Measurements from ENCODE around the gene MARCHF3. TPM values are rescaled to one million over a fixed set of nuclear protein-coding genes. Genes with fewer than 3 reads are reported as not detected.

MARCHF3 gene
- total and polyA plus RNA-seq, 2 donors from 2014 or later = 1.5 to 8.0 TPM

DNA sequence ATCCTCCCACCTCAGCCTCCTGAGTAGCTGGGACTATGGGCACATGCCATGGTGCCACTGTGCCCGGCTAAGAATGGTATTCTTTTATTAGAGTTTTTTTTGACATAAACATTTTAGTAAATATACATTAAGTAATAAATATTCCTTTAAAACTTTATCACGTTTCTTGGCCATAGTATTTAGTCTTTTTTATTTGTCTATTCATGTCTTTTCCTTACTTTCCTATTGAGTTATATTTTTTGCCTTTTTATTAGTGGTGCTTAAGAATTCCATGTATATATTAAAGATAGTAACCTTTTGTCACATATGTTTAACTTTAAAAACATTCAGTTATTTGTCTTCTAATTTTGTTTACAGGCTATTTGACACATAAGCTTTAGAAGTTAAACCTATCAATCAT is 73.4 kb downstream of the MARCHF3 start:
- no peaks in the 10 kb centered on the region for H3K27me3 ChIP-seq (ENCODE audit: control insufficient read depth, insufficient read depth, low read length)
- intact Hi-C loops (cut with DNase I) = no loop called here
- no peak for DNase-seq
- FAIRE-seq = no peak
- no peak overlapping the region for H3K4me3 ChIP-seq (ENCODE audit: low read length in 3 of 3)
- TF ChIP-seq, protein P1, sequence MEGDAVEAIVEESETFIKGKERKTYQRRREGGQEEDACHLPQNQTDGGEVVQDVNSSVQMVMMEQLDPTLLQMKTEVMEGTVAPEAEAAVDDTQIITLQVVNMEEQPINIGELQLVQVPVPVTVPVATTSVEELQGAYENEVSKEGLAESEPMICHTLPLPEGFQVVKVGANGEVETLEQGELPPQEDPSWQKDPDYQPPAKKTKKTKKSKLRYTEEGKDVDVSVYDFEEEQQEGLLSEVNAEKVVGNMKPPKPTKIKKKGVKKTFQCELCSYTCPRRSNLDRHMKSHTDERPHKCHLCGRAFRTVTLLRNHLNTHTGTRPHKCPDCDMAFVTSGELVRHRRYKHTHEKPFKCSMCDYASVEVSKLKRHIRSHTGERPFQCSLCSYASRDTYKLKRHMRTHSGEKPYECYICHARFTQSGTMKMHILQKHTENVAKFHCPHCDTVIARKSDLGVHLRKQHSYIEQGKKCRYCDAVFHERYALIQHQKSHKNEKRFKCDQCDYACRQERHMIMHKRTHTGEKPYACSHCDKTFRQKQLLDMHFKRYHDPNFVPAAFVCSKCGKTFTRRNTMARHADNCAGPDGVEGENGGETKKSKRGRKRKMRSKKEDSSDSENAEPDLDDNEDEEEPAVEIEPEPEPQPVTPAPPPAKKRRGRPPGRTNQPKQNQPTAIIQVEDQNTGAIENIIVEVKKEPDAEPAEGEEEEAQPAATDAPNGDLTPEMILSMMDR (IDR thresholded peaks at IDR 0.05; ENCODE audit: borderline replicate concordance, extremely low read depth, insufficient read depth) = no peak
- no peaks in the 10 kb centered on the region for H3K36me3 ChIP-seq (ENCODE audit: control insufficient read depth in 2 of 3, insufficient read depth in 3 of 3, low read length in 3 of 3)
- H3K27ac ChIP-seq (ENCODE audit: low read depth in 2 of 2, low read length in 2 of 2) = no peak overlapping the region
- H3K4me1 ChIP-seq (ENCODE audit: control insufficient read depth in 2 of 3, insufficient read depth in 2 of 3, low read depth in 1 of 3, low read length in 3 of 3) = no peaks in the 10 kb centered on the region
- no peak overlapping the region for H3K9ac ChIP-seq (ENCODE audit: low read length in 3 of 3)
- H3K9me3 ChIP-seq (ENCODE audit: control insufficient read depth in 2 of 3, insufficient read depth in 1 of 3, low read length in 3 of 3) = no peaks in the 10 kb centered on the region

DNA sequence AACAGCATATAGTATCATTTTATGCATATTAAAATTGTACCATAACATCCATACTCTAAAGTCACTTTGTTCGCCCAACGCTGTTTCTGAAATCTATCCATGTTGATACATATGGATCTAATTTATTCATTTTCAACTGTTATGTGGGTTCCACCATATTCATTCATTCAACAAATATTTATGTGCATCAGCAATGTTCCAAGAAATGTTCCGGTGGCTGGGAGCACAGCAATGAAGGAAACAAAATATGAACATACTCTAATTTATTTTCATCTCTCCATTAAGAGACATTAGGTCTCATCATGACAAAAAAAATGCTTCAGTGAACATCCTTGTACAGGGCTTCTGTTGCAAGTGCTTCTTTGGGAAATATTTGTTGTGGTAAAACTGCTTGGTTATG is 75.4 kb downstream of the MARCHF3 start:
- intact Hi-C loops (cut with DNase I) = no loop called here
- DNase-seq = no peak
- Histone ChIP-seq H3K4me3 (ENCODE audit: low read length in 3 of 3) (no peak overlapping the region), H3K9me3 (ENCODE audit: control insufficient read depth in 2 of 3, insufficient read depth in 1 of 3, low read length in 3 of 3) (no peaks in the 10 kb centered on the region), H3K27me3 (ENCODE audit: control insufficient read depth, insufficient read depth, low read length) (no peaks in the 10 kb centered on the region), H3K4me1 (ENCODE audit: control insufficient read depth in 2 of 3, insufficient read depth in 2 of 3, low read depth in 1 of 3, low read length in 3 of 3) (no peaks in the 10 kb centered on the region), H3K27ac (ENCODE audit: low read depth in 2 of 2, low read length in 2 of 2) (no peak overlapping the region), H3K9ac (ENCODE audit: low read length in 3 of 3) (no peak overlapping the region), H3K36me3 (ENCODE audit: control insufficient read depth in 2 of 3, insufficient read depth in 3 of 3, low read length in 3 of 3) (no peaks in the 10 kb centered on the region)
- no peak for FAIRE-seq
- TF ChIP-seq, protein P1 (IDR thresholded peaks at IDR 0.05; ENCODE audit: borderline replicate concordance, extremely low read depth, insufficient read depth) = no peak

DNA sequence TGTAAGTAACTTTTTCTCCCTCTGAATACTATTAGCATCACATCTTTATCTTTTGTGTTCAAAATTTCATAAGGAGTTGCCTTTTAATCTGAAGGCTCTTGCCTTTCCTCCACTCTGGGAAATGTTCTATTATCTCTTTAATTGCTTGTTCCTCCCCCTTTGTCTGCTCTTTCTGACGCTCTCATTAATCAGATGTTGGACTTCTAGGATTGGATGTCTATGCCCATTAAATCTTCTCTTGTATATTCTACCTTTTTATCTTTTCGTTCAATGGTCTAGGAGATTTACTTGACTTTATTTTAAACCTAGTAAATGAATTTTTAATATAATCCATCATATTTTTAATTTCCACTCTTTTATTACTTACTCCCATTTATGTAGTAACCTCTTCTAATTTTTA is 76.7 kb downstream of the MARCHF3 start:
- H3K36me3 ChIP-seq (ENCODE audit: control insufficient read depth in 2 of 3, insufficient read depth in 3 of 3, low read length in 3 of 3) = no peaks in the 10 kb centered on the region
- H3K27ac ChIP-seq (ENCODE audit: low read depth in 2 of 2, low read length in 2 of 2) = no peak overlapping the region
- FAIRE-seq (no peak), DNase-seq (no peak)
- TF ChIP-seq, protein P1 (IDR thresholded peaks at IDR 0.05; ENCODE audit: borderline replicate concordance, extremely low read depth, insufficient read depth) = no peak
- H3K4me3 ChIP-seq (ENCODE audit: low read length in 3 of 3) = no peak overlapping the region
- H3K4me1 ChIP-seq (ENCODE audit: control insufficient read depth in 2 of 3, insufficient read depth in 2 of 3, low read depth in 1 of 3, low read length in 3 of 3) = no peaks in the 10 kb centered on the region
- H3K27me3 ChIP-seq (ENCODE audit: control insufficient read depth, insufficient read depth, low read length) = no peaks in the 10 kb centered on the region
- H3K9me3 ChIP-seq (ENCODE audit: control insufficient read depth in 2 of 3, insufficient read depth in 1 of 3, low read length in 3 of 3) = no peaks in the 10 kb centered on the region
- no peak overlapping the region for H3K9ac ChIP-seq (ENCODE audit: low read length in 3 of 3)
- intact Hi-C loops (cut with DNase I) = no loop called here

DNA sequence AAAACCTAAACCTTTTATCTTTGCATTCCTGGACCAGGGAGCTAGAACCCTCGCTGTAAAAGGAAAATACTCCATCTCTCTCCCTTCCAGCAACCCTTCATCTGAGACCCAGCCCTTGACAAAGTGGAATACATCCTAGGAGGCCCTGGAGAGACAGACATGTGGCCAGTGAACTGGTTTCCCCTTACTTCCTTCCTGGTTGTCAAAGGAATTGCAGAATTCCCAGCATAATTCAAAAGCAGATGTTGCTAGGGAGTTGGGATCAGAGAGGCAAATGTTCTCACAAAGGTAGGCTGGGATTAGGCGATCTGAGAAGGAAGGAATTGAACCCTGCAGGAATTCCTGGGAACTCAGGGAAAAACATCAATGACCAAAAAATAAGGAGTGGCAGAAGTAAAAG is 80.9 kb downstream of the MARCHF3 start:
- TF ChIP-seq, protein P1 (IDR thresholded peaks at IDR 0.05; ENCODE audit: borderline replicate concordance, extremely low read depth, insufficient read depth) = no peak
- Histone ChIP-seq H3K4me3 (ENCODE audit: low read length in 3 of 3) (no peak overlapping the region), H3K9me3 (ENCODE audit: control insufficient read depth in 2 of 3, insufficient read depth in 1 of 3, low read length in 3 of 3) (no peaks in the 10 kb centered on the region), H3K36me3 (ENCODE audit: control insufficient read depth in 2 of 3, insufficient read depth in 3 of 3, low read length in 3 of 3) (no peaks in the 10 kb centered on the region), H3K9ac (ENCODE audit: low read length in 3 of 3) (no peak overlapping the region), H3K27ac (ENCODE audit: low read depth in 2 of 2, low read length in 2 of 2) (no peak overlapping the region), H3K4me1 (ENCODE audit: control insufficient read depth in 2 of 3, insufficient read depth in 2 of 3, low read depth in 1 of 3, low read length in 3 of 3) (no peaks in the 10 kb centered on the region), H3K27me3 (ENCODE audit: control insufficient read depth, insufficient read depth, low read length) (no peaks in the 10 kb centered on the region)
- intact Hi-C loops (cut with DNase I) = no loop called here
- DNase-seq = no peak
- no peak for FAIRE-seq
